GM18517 (cell line): Measurements from ENCODE around the gene LCN2.
"Not testable (repeated sequence)": the region's sequence is repeated elsewhere in the genome, so short reads cannot be mapped to it uniquely, and the experiment has no call there.

Source experiments
- ATAC-seq: cut with Tn5 transposase; IDR thresholded peaks from one replicate; pipeline ENCODE4 v1.9.1; 2021; ENCODE audit warnings: mild to moderate bottlenecking, moderate library complexity; ENCODE audit not compliant: unreplicated experiment

The LCN2 gene

DNA sequence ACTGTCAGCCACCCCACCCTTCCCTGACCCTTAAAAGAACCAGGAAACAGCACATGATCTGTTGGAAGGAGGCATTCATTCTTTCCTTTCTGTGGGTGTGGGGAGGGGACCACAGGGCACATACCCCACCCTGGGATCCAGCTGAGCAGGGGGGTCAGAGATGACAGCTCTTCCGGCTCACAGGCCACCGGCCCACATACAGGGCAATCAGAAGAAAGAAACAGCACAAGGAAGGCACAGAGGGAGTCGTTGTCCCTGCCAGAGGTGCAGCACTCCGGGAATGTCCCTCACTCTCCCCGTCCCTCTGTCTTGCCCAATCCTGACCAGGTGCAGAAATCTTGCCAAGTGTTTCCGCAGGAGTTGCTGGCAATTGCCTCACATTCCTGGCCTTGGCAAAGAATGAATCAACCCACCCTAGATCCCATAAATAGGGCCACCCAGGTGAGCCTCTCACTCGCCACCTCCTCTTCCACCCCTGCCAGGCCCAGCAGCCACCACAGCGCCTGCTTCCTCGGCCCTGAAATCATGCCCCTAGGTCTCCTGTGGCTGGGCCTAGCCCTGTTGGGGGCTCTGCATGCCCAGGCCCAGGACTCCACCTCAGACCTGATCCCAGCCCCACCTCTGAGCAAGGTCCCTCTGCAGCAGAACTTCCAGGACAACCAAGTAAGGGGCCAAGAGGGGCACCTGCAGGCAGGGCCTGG, at the start of gene LCN2:
Gene LCN2, plus strand, starts transcription at position 453 of the 701 bp plus-strand sequence. Its CDS starts 73 bp downstream, at position 526.
- no peak for ATAC-seq

DNA sequence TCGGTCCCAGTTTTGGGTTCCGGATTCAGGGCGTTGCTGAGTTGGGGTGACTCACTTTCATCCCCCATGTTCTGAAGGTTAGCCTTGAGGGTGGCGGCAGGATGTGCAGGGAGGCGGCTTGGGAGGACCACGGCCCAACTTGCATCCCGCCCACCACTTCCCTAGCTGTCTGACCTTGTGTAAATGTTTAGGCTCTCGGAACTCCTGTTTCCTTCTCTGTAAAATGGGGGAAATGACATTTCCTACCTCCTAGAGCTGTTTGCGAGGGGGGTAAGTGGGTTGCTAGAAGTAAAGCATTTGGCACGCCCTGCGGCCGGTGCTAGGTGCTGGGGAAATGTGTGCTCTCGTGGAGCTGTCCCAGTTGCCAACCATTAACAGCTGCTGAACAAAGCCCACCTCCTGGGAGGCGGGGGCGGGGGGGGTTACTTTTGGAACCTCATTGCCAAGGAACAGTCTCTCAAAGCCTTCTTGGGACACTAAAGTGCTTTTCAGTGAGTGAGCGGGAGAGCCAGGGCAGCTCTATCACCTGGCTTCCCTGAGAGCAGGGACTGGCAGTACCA, 49.2 kb upstream of the LCN2 start:
- no peak for ATAC-seq

DNA sequence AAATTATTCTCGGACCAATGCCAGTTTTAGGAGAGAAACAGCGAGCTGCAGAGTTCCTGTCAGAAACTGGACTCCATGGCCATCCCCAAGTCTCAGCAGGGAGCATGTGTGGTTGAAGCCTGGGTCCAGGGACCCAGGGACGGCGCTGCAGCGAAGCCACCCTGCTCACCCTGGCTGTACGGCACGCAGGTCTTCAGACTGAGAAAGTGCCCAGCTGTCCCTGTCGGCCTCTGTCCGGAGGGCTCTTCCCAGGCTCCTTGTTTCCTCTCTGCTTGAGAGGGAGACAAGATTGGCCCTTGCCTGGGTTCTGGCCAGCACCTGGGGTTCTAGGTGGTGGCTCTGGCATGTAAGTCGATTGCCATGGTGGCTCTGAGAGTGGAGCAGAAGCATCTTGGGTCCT, 48.7 kb upstream of the LCN2 start:
- no peak for ATAC-seq

DNA sequence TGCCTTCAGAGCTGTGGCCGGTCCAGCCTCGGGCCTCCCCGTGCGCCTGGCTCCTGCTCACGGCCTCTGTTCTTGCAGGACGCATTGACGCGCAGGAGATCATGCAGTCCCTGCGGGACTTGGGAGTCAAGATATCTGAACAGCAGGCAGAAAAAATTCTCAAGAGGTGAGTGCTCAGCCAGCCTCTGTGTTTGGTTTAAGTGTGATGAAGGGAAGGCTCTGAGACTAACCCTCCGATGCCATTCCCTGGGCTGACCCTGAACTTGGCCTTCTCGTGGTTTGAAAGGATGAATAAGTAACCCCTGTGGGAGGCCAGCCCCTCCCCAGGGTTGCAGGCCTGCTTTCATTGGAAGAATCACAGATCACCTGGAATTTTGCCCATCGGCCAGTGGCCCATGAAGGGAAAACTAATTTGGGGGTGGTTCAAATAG, 48.0 kb upstream of the LCN2 start:
- ATAC-seq = no peak

DNA sequence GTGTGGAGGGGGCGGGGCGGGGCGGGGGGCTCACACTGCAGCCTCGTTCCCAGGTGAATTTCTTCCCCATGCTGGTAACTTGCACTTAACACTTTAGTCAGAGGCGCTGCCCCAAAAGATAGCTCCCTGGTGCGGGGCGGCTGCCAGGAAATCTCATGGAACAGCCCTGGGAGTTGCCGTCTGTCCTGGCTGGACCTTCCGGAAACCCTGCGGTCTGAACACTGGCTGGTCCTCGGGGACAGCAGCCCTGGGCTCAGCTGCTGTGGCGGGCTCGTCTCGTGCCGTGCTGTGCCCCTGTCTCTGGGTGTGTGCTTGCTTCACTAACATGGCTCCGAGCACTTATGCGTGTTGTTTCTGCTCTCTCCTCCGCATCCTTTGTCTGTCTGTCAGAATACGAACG, 47.6 kb upstream of the LCN2 start:
- no peak for ATAC-seq

DNA sequence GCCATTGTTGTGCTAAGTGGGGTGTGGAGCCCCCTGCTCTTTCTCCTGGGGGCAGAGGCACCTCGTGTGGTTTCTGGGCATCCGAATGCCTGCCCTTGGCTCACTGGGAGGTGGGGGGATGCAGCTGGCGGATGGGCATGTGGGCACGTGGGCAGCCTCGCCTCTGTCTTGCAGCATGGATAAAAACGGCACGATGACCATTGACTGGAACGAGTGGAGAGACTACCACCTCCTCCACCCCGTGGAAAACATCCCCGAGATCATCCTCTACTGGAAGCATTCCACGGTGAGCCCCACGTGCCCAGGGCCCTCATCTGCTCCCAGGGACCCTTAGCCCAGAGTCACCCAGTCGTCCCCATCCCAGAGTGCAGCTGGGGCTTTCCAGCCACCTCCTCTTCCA, 47.1 kb upstream of the LCN2 start:
- no peak for ATAC-seq

DNA sequence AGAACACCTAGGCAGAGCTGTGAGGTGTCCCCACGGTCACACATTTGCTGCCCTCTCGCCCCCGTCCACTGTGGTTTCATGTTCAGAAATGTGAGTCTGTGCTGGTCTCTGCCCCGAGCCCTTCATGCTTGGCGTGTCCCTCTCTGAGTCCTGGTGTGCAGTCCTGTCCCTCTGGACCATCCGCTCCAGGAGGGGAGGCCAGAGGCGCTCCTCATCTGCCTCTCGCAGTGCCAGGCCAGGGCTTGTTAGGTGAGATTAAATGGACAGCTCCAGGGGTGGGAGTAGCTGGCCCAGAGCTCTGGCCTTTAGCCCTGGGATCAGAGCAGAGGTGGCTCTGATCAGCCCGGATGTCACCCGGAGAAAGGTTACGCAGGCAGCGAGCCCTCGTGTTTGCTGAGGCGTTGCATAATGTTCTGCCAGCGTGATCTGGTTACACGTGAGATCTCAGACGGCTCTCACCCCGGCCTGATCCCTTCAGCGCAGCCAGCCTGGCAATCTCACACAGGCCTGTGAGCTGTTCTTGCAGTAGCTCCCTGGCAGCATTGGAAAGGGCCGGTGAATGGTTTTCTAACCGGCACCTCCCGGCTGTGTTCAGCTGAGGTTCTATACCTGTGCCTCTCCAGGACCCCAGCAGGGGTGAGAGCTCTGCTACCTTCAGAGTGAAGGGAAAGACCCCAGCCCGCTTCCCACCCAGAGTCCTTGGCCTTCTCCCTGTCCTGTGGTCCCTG, 46.2 kb upstream of the LCN2 start:
- ATAC-seq = no peak

DNA sequence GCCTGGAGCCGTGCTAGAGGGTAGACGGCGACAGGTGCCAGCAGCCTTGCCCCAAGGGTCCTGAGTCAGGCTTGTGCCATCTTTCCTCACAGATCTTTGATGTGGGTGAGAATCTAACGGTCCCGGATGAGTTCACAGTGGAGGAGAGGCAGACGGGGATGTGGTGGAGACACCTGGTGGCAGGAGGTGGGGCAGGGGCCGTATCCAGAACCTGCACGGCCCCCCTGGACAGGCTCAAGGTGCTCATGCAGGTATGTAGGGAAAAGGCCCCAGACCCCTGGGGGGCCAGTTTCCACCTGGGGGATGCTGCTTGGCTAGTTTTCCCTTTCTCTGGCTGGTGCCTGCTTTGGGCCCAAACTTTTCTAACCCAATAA, 45.7 kb upstream of the LCN2 start:
- no peak for ATAC-seq

DNA sequence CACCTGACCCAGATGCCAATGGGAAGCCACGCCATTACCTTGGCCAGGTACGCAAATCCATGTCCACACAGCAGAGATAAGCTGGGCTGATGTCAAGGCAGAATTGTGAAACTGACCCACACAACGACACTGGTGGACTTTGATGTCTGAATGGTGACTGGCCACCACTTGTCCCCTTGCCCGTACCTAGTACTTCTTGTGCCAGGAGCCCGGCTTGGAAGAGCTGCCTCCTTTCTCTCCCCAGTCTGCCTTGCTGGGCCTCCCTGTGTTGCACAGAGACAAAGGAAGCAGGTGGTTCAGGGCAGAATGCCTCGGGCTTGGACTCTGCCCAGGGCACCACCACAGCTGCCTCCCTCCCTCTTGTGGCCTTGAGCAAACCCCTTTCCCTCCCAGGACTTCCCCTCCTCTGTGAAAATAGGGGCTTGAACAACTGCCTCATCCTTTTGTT, 45.1 kb upstream of the LCN2 start:
- no peak for ATAC-seq

DNA sequence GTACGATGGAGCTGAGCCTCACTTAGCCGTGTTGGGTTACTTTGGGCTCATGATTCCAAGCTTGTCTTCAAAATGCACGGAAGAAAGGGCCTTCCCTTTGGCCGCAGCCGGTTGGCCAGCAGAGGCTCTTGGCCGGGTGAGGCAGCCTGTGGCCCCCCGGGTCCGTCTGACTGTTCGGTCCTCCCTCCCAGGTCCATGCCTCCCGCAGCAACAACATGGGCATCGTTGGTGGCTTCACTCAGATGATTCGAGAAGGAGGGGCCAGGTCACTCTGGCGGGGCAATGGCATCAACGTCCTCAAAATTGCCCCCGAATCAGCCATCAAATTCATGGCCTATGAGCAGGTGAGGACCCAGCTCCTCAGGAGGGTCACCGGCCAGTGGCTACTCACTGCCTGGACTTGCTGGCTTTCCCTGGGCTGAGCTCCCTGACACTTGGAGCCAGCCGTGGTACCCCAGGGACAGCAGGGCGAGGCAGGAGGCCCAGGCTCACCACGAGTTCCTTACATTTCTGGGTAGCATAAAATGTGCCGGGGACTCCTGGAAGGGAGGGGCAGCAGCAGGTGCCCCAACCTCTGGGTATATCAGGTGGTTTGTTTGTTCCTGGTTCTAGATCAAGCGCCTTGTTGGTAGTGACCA, 43.6 kb upstream of the LCN2 start:
- no peak for ATAC-seq

DNA sequence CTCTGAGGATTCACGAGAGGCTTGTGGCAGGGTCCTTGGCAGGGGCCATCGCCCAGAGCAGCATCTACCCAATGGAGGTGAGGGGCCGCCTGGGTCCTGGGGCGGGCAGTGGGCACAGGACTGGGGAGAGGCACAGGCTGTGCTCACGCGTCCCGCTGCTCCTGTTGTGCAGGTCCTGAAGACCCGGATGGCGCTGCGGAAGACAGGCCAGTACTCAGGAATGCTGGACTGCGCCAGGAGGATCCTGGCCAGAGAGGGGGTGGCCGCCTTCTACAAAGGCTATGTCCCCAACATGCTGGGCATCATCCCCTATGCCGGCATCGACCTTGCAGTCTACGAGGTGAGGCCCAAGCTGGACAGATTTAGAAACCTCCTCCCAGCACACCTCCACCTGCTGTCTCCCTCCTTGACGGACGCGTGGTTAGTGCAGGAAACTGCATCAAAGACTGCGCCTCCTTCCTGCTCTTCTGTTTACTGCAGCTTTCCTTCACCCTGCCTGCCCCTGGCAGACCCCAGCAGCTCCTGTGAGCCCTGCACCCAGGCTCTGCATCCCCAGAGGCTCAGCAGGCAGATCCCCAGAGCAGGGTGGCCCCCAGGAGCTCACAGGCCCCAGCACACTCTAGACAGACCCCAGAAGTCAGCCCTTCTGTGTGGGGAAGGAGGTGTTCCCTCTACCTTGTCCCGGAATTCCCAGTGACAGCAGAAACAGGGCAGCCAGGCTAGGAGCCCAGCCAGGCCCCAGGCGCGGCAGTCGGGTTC, 42.9 kb upstream of the LCN2 start:
- no peak for ATAC-seq

DNA sequence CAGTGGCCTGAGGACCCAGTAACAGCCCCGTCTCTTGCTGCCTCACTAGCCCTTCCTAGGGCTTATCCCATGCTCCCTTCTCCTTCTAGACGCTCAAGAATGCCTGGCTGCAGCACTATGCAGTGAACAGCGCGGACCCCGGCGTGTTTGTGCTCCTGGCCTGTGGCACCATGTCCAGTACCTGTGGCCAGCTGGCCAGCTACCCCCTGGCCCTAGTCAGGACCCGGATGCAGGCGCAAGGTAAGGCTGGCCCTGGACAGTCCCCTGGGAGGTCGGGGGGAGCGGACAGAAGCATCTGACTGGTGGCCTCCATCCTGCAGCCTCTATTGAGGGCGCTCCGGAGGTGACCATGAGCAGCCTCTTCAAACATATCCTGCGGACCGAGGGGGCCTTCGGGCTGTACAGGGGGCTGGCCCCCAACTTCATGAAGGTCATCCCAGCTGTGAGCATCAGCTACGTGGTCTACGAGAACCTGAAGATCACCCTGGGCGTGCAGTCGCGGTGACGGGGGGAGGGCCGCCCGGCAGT, 42.2 kb upstream of the LCN2 start:
- no peak for ATAC-seq

DNA sequence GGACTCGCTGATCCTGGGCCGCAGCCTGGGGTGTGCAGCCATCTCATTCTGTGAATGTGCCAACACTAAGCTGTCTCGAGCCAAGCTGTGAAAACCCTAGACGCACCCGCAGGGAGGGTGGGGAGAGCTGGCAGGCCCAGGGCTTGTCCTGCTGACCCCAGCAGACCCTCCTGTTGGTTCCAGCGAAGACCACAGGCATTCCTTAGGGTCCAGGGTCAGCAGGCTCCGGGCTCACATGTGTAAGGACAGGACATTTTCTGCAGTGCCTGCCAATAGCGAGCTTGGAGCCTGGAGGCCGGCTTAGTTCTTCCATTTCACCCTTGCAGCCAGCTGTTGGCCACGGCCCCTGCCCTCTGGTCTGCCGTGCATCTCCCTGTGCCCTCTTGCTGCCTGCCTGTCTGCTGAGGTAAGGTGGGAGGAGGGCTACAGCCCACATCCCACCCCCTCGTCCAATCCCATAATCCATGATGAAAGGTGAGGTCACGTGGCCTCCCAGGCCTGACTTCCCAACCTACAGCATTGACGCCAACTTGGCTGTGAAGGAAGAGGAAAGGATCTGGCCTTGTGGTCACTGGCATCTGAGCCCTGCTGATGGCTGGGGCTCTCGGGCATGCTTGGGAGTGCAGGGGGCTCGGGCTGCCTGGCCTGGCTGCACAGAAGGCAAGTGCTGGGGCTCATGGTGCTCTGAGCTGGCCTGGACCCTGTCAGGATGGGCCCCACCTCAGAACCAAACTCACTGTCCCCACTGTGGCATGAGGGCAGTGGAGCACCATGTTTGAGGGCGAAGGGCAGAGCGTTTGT, 41.6 kb upstream of the LCN2 start:
- no peak for ATAC-seq

DNA sequence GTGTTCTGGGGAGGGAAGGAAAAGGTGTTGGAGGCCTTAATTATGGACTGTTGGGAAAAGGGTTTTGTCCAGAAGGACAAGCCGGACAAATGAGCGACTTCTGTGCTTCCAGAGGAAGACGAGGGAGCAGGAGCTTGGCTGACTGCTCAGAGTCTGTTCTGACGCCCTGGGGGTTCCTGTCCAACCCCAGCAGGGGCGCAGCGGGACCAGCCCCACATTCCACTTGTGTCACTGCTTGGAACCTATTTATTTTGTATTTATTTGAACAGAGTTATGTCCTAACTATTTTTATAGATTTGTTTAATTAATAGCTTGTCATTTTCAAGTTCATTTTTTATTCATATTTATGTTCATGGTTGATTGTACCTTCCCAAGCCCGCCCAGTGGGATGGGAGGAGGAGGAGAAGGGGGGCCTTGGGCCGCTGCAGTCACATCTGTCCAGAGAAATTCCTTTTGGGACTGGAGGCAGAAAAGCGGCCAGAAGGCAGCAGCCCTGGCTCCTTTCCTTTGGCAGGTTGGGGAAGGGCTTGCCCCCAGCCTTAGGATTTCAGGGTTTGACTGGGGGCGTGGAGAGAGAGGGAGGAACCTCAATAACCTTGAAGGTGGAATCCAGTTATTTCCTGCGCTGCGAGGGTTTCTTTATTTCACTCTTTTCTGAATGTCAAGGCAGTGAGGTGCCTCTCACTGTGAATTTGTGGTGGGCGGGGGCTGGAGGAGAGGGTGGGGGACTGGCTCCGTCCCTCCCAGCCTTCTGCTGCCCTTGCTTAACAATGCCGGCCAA, 40.8 kb upstream of the LCN2 start:
- ATAC-seq = no peak

DNA sequence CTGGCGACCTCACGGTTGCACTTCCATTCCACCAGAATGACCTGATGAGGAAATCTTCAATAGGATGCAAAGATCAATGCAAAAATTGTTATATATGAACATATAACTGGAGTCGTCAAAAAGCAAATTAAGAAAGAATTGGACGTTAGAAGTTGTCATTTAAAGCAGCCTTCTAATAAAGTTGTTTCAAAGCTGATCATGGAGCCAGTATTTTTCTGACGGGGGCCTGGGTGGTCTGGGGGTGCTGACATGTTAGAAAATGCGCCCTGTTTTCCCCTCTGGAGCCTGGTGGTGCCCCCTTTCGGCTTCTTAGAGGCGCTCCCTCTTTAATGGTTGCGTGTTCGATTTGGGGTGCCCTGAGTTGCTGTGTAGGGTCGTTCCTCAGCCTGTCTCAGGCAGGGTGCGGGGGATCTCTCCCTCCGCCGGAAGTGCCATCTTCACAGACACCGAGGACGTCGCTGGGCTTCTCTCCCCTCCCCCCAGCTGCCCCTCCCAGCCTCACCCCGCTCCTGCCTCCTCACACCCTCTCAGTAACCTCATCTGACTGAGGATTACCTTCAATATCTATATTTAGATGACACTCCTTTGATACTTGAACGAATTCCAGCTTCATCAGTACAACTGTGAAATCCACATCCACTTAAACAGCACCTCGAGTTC, 40.1 kb upstream of the LCN2 start:
- ATAC-seq = no peak

DNA sequence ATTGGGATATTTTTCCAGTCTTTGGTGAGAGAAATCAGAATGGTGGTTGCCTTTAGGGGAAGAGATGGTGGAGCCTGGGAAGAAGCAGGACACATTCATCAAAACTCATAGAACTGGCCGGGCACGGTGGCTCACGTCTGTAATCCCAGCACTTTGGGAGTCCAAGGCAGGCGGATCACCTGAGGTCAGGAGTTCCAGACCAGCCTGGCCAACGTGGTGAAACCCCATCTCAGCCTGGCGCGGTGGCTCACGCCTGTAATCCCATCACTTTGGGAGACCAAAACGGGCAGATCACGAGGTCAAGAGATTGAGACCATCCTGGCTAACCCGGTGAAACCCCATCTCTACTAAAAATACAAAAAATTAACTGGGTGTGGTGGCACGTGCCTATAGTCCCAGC, 37.5 kb upstream of the LCN2 start:
- not testable (repeated sequence) for ATAC-seq

DNA sequence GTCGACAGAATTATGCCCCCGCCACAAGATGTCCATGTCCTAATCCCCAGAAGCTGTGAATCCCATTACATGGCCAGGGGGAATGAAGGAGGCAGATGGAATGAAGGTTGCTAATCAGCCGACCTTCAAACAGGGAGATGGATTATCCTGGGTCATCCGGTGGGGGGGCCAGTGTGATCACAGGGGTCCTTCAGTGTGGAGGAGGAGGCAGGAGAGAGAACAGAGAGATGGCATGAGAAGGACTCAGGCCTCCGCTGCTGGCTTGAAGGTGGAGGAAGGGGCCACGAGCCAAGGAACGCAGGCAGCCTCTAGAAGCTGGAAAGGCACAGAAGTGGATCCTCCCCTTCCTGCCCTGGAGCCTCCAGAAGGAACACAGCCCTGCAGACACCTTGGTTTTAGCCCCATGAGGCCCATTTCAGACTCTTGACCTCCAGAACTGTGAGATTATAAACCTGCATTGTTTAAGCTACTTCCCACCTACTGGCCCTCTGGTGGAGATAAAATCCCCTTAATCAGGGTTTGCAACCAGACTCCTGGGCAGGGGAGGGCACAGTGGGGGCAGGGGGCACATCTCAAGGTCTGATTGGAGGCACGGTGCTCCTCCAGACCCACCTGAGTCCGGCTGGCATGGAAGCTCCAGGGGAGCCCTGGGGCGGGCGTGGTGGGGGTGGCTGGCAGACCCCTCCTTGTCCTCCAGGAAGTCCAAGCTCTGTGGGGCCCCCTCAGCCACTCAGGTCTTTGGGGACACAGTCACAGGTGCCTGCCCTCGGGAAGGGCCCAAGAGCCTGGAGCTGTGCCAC, 35.5 kb upstream of the LCN2 start:
- ATAC-seq = no peak
